Measurements from ENCODE around the gene PRELID2.
"Not testable (repeated sequence)": the region's sequence is repeated elsewhere in the genome, so short reads cannot be mapped to it uniquely, and the experiment has no call there.

Gene PRELID2

GRCh38 chr5:145838276-145838675, 3.1 kb upstream of the PRELID2 start:
- DNase-seq: no peak

- DNase-seq: not testable (repeated sequence)
Measured at GRCh38 chr5:145836241-145836640, 1.1 kb upstream of the PRELID2 start.

- DNase-seq: no peak
Measured at GRCh38 chr5:145835848-145836239, 702 bp upstream of the PRELID2 start.

- DNase-seq: no peak
Measured at GRCh38 chr5:145834554-145834916, 607 bp downstream of the PRELID2 start.

- DNase-seq: no peak
Measured at GRCh38 chr5:145833631-145834200, 1.4 kb downstream of the PRELID2 start.

- no peak for DNase-seq
Measured at GRCh38 chr5:145830594-145830993, 4.5 kb downstream of the PRELID2 start.

- no peak for DNase-seq
Measured at GRCh38 chr5:145829708-145830361, 5.3 kb downstream of the PRELID2 start.

- no peak for DNase-seq
Measured at GRCh38 chr5:145826895-145827674, 8.1 kb downstream of the PRELID2 start.

GRCh38 chr5:145825751-145826180, 9.4 kb downstream of the PRELID2 start:
- no peak for DNase-seq

GRCh38 chr5:145824040-145824439, 11.1 kb downstream of the PRELID2 start:
- DNase-seq: no peak

GRCh38 chr5:145818604-145819003, 16.5 kb downstream of the PRELID2 start:
- no peak for DNase-seq

GRCh38 chr5:145812877-145813276, 22.3 kb downstream of the PRELID2 start:
- DNase-seq: no peak

GRCh38 chr5:145811834-145812625, 23.1 kb downstream of the PRELID2 start:
- DNase-seq: no peak

GRCh38 chr5:145806923-145807322, 28.2 kb downstream of the PRELID2 start:
- no peak for DNase-seq

GRCh38 chr5:145805819-145806218, 29.3 kb downstream of the PRELID2 start:
- DNase-seq: no peak

- DNase-seq: no peak
Measured at GRCh38 chr5:145804701-145805100, 30.4 kb downstream of the PRELID2 start.

GRCh38 chr5:145803112-145804004, 31.8 kb downstream of the PRELID2 start:
- DNase-seq: no peak

- DNase-seq: no peak
Measured at GRCh38 chr5:145801195-145801594, 33.9 kb downstream of the PRELID2 start.

- no peak for DNase-seq
Measured at GRCh38 chr5:145800181-145800580, 35.0 kb downstream of the PRELID2 start.

- not testable (repeated sequence) for DNase-seq
Measured at GRCh38 chr5:145798503-145798902, 36.6 kb downstream of the PRELID2 start.

- no peak for DNase-seq
Measured at GRCh38 chr5:145797336-145797735, 37.8 kb downstream of the PRELID2 start.

GRCh38 chr5:145796318-145796717, 38.8 kb downstream of the PRELID2 start:
- DNase-seq: no peak

Data from T1000 (cell line).